Omental fat pad (tissue), 4 donors: ENCODE measurements around the gene KLC4. TPM values are rescaled to one million over a fixed set of nuclear protein-coding genes. Genes with fewer than 3 reads are reported as not detected.
"Not testable (repeated sequence)": the region's sequence is repeated elsewhere in the genome, so short reads cannot be mapped to it uniquely, and the experiment has no call there.

Experiments
- ATAC-seq: fragments of 150-250 bp; one replicate; pipeline ENCODE4 v1.9.1; 2016; ENCODE audit warnings: mild to moderate bottlenecking, moderate library complexity; ENCODE audit not compliant: low FRiP score
- DNase-seq: peaks from one replicate; pipeline ENCODE4 v3.0.0-alpha.2; 2019; ENCODE audit warnings: low spot score
- CTCF ChIP-seq, 3 donors: fragments of 450-650 bp; IDR thresholded peaks; one replicate each; pipeline ENCODE4 v1.5.1; 2016 to 2017; ENCODE audit warnings: antibody characterized with exemption in 3 of 3, mild to moderate bottlenecking in 3 of 3, moderate library complexity in 2 of 3
- total RNA-seq, 4 donors: library from RNA; depleted of rRNA; stranded (reverse); fragments of >200 nt; gene quantifications; one replicate each; pipeline ENCODE4 v1.1.0, GENCODE V29; 2016

KLC4 gene
- total RNA-seq, 4 donors from 2014 or later, result 15.2 to 21.1 (median 16.5) TPM

GRCh38 chr6:43103253-43103876 lies 43.9 kb downstream of the KLC4 start:
- DNase-seq, result no peak
- ATAC-seq, result no peak
- TF ChIP-seq CTCF (IDR thresholded peaks at IDR 0.05), result no peak

- DNase-seq, result no peak
- no peak for ATAC-seq
- TF ChIP-seq CTCF (IDR thresholded peaks at IDR 0.05), result no peak
Measured at GRCh38 chr6:43105538-43106222, 46.2 kb downstream of the KLC4 start.

- no peak for ATAC-seq
- no peak for TF ChIP-seq CTCF (IDR thresholded peaks at IDR 0.05)
- no peak for DNase-seq
Measured at GRCh38 chr6:43107344-43108062, 48.1 kb downstream of the KLC4 start.

- TF ChIP-seq CTCF (IDR thresholded peaks at IDR 0.05), result no peak
- ATAC-seq (no peak), DNase-seq (no peak)
Measured at GRCh38 chr6:43113431-43114260, 54.2 kb downstream of the KLC4 start.

GRCh38 chr6:43115365-43115764 lies 55.9 kb downstream of the KLC4 start:
- TF ChIP-seq CTCF (IDR thresholded peaks at IDR 0.05), result no peak
- DNase-seq, result no peak
- ATAC-seq, result no peak

- DNase-seq, ATAC-seq: not testable (repeated sequence)
Measured at GRCh38 chr6:43117466-43117865, 58.0 kb downstream of the KLC4 start.

- DNase-seq, result no peak
- TF ChIP-seq CTCF (IDR thresholded peaks at IDR 0.05), result no peak
Measured at GRCh38 chr6:43119482-43119881, 60.1 kb downstream of the KLC4 start.

More at GRCh38 chr6:43119482-43119881, 60.1 kb downstream of the KLC4 start:
- no peak for ATAC-seq
